RWPE1 (cell line): Measurements from ENCODE around the gene KCNH8.

Source experiments
- CTCF ChIA-PET: fragments of 350-600 bp; sonication (Branson Sonifier 250); formaldehyde crosslinking; extraction: SDS; loops from one replicate; lab custom pipeline; 2021; lab: Yijun Ruan, JAX
- POLR2A ChIA-PET: fragments of 400-600 bp; formaldehyde crosslinking; extraction: SDS; loops from one replicate; lab custom pipeline; 2020; ENCODE audit warnings: antibody characterized with exemption; ENCODE audit not compliant: low non-redundant PET; lab: Yijun Ruan, JAX
- DNase-seq: peaks from one replicate; pipeline ENCODE4 v3.0.0; 2012; ENCODE audit warnings: low spot score
- H3K27ac ChIP-seq: fragments of 450-650 bp; 2 replicates; pipeline ENCODE4 v1.5.1; 2017
- TF ChIP-seq, protein P1 (sequence below): fragments of 450-650 bp; conservative IDR thresholded peaks from 2 replicates; pipeline ENCODE4 v1.5.1; 2017; ENCODE audit warnings: low read depth, mild to moderate bottlenecking

Gene KCNH8

GRCh38 chr3:19159966-19160635, 11.8 kb downstream of the KCNH8 start:
- POLR2A ChIA-PET: no interaction called here

DNA sequence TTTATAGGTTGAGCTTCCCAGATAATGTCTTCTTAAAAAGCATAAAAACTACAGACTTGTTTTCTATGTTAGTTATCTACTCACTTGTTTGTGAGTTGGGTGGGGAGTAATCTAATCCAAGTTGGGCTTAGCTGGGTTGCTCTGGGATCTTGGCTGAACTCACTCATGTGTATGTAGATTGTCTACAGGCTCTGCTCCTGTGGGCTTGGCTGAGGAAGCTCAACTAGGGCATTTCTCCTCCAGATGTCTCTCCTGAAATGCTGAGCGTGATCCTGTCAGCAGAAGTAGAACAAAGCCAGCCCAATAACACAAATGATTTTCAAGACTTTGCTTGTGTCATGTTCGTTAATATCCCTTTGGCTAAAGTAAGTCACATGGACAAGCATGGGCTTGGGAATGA, 17.3 kb downstream of the KCNH8 start:
- ChIA-PET CTCF (no interaction called here), POLR2A (no interaction called here)
- DNase-seq: no peak
- TF ChIP-seq, protein P1, sequence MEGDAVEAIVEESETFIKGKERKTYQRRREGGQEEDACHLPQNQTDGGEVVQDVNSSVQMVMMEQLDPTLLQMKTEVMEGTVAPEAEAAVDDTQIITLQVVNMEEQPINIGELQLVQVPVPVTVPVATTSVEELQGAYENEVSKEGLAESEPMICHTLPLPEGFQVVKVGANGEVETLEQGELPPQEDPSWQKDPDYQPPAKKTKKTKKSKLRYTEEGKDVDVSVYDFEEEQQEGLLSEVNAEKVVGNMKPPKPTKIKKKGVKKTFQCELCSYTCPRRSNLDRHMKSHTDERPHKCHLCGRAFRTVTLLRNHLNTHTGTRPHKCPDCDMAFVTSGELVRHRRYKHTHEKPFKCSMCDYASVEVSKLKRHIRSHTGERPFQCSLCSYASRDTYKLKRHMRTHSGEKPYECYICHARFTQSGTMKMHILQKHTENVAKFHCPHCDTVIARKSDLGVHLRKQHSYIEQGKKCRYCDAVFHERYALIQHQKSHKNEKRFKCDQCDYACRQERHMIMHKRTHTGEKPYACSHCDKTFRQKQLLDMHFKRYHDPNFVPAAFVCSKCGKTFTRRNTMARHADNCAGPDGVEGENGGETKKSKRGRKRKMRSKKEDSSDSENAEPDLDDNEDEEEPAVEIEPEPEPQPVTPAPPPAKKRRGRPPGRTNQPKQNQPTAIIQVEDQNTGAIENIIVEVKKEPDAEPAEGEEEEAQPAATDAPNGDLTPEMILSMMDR: no peak
- H3K27ac ChIP-seq: no peak overlapping the region

More at GRCh38 chr3:19159966-19160635, 11.8 kb downstream of the KCNH8 start:
- DNase-seq: no peak
- H3K27ac ChIP-seq: no peak overlapping the region
- CTCF ChIA-PET: no interaction called here
- TF ChIP-seq, protein P1: no peak

- H3K27ac ChIP-seq: no peak overlapping the region
- TF ChIP-seq, protein P1: no peak
- no peak for DNase-seq
- ChIA-PET CTCF (no interaction called here), POLR2A (no interaction called here)
These were observed 23.5 kb downstream of the KCNH8 start for GRCh38 chr3:19171794-19172193.

GRCh38 chr3:19173945-19174344, 25.6 kb downstream of the KCNH8 start:
- POLR2A ChIA-PET: no interaction called here
- H3K27ac ChIP-seq: no peak overlapping the region
- TF ChIP-seq, protein P1: no peak
- no peak for DNase-seq
- CTCF ChIA-PET: no interaction called here

DNA sequence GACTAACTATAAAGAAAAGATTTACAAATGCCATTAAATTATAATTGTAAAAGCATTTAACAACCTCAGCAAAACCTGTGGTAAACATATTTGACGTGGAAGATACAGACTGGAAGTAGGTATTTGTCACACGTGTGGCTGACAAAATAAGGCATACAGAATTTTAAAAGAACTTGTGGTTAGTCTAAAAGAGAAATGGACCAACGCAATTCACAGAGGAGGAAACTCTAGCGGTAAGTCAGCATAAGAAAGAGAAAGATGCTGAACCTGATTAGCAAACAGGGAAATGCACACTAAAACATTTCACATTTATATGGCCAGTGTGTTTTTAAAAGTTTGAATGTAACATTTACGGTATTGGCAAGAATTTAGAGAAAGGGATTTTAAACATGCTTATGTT, 35.3 kb downstream of the KCNH8 start:
- ChIA-PET POLR2A (no interaction called here), CTCF (no interaction called here)
- no peak overlapping the region for H3K27ac ChIP-seq
- DNase-seq: no peak
- TF ChIP-seq, protein P1: no peak

DNA sequence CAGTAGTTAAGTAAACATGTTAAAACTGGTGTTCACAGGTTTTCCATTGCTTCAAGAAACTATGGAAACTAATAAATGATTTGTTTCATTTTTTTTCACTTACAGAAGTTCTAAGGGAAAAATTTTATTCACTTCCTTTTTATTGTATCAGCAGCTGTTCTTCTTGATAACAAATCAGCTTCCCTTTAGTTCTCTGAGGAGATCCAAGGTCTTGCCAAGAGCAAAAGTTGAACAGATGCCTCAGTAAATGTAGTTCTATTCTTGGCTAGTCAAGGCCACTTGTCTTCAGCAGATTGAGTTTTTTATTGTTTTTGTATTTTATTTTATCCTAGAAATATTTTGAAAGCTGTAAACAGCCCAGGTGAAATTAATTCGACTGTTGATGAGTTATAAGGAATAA, 41.8 kb downstream of the KCNH8 start:
- DNase-seq: no peak
- CTCF ChIA-PET: no interaction called here
- H3K27ac ChIP-seq: no peak overlapping the region
- TF ChIP-seq, protein P1: no peak
- POLR2A ChIA-PET: no interaction called here
